ENCODE results near the gene HOXA13. TPM values are rescaled to one million over a fixed set of nuclear protein-coding genes. Genes with fewer than 3 reads are reported as not detected.

Gene HOXA13
- polyA plus RNA-seq = not detected

GRCh38 chr7:27199849-27200760 is at the start of gene HOXA13:
HOXA13 (minus strand) TSS chr7:27200091; CDS start chr7:27200077, 14 bp downstream.
- H3K9me3 Mint-ChIP-seq = peaks cover 0 to 5% (median 0%) of the 10 kb centered on the region in 3 donors
- peaks cover 12 to 36% (median 18%) of the 10 kb centered on the region in 3 donors for H3K4me1 Mint-ChIP-seq
- H3K4me3 Mint-ChIP-seq = peak within 1 kb of the TSS; percentile 84 to 89 (median 86)
- H3K27me3 Mint-ChIP-seq = peaks cover 79% of the 10 kb centered on the region
- peak within 1 kb of the TSS; percentile 86 to 95 (median 91) for H3K27ac Mint-ChIP-seq
- no peaks in the 10 kb centered on the region for H3K36me3 Mint-ChIP-seq

GRCh38 chr7:27248911-27249723 is 49.2 kb upstream of the HOXA13 start:
- Mint-ChIP-seq H3K9me3 (peaks cover 0 to 6% (median 2%) of the 10 kb centered on the region in 3 donors), H3K36me3 (peaks cover 2% of the 10 kb centered on the region), H3K4me3 (peak overlapping the region; percentile 18 to 77 (median 69)), H3K27ac (peak overlapping the region in 2 of 3 donors; percentile 24 to 56), H3K4me1 (peaks cover 5 to 26% (median 15%) of the 10 kb centered on the region in 3 donors), H3K27me3 (peaks cover 78% of the 10 kb centered on the region)

- H3K4me1 Mint-ChIP-seq = peaks cover 8 to 26% (median 19%) of the 10 kb centered on the region in 3 donors
- H3K27ac Mint-ChIP-seq = peak overlapping the region in 2 of 3 donors; percentile 53 to 56
- H3K36me3 Mint-ChIP-seq = peaks cover 2% of the 10 kb centered on the region
- H3K27me3 Mint-ChIP-seq = peaks cover 82% of the 10 kb centered on the region
- H3K4me3 Mint-ChIP-seq = peak overlapping the region in 3 of 4 donors; percentile 34 to 63 (median 62)
- H3K9me3 Mint-ChIP-seq = peaks cover 0 to 6% (median 2%) of the 10 kb centered on the region in 3 donors
Observed at GRCh38 chr7:27248427-27248806, 48.5 kb upstream of the HOXA13 start.

GRCh38 chr7:27247452-27248426 is 47.8 kb upstream of the HOXA13 start:
- Mint-ChIP-seq H3K36me3 (peaks cover 2% of the 10 kb centered on the region), H3K4me3 (peak overlapping the region in 2 of 4 donors; percentile 26 to 67), H3K4me1 (peaks cover 9 to 26% (median 20%) of the 10 kb centered on the region in 3 donors)

GRCh38 chr7:27247000-27247399 is 47.1 kb upstream of the HOXA13 start:
- Mint-ChIP-seq H3K27ac (peak overlapping the region in 1 of 3 donors; percentile 61), H3K4me3 (peak overlapping the region in 3 of 4 donors; percentile 26 to 67 (median 57)), H3K9me3 (peaks cover 0 to 9% (median 2%) of the 10 kb centered on the region in 3 donors), H3K27me3 (peaks cover 77% of the 10 kb centered on the region), H3K36me3 (peaks cover 2% of the 10 kb centered on the region), H3K4me1 (peaks cover 11 to 26% (median 21%) of the 10 kb centered on the region in 3 donors)

More at GRCh38 chr7:27247452-27248426, 47.8 kb upstream of the HOXA13 start:
- Mint-ChIP-seq H3K27me3 (peaks cover 77% of the 10 kb centered on the region), H3K9me3 (peaks cover 0 to 6% (median 2%) of the 10 kb centered on the region in 3 donors), H3K27ac (peak overlapping the region in 2 of 3 donors; percentile 53 to 61)

- Mint-ChIP-seq H3K27me3 (peaks cover 80% of the 10 kb centered on the region), H3K36me3 (peaks cover 2% of the 10 kb centered on the region), H3K4me1 (peaks cover 11 to 24% (median 19%) of the 10 kb centered on the region in 3 donors), H3K27ac (peak overlapping the region in 2 of 3 donors; percentile 39 to 78), H3K9me3 (peaks cover 0 to 9% (median under 1%) of the 10 kb centered on the region in 3 donors), H3K4me3 (peak overlapping the region in 2 of 4 donors; percentile 37 to 45)
Observed at GRCh38 chr7:27245798-27246691, 46.2 kb upstream of the HOXA13 start.

GRCh38 chr7:27245124-27245797 is 45.4 kb upstream of the HOXA13 start:
- peaks cover 0 to 9% (median 0%) of the 10 kb centered on the region in 3 donors for H3K9me3 Mint-ChIP-seq

GRCh38 chr7:27244488-27245123 is 44.7 kb upstream of the HOXA13 start:
- Mint-ChIP-seq H3K27ac (peak overlapping the region in 2 of 3 donors; percentile 71 to 81), H3K4me3 (peak overlapping the region in 3 of 4 donors; percentile 25 to 85 (median 43)), H3K36me3 (peaks cover 2% of the 10 kb centered on the region), H3K27me3 (peaks cover 80% of the 10 kb centered on the region), H3K4me1 (peaks cover 9 to 24% (median 14%) of the 10 kb centered on the region in 3 donors), H3K9me3 (peaks cover 0 to 9% (median 0%) of the 10 kb centered on the region in 3 donors)

More at GRCh38 chr7:27245124-27245797, 45.4 kb upstream of the HOXA13 start:
- Mint-ChIP-seq H3K27me3 (peaks cover 80% of the 10 kb centered on the region), H3K4me1 (peaks cover 9 to 23% (median 14%) of the 10 kb centered on the region in 3 donors), H3K36me3 (peaks cover 2% of the 10 kb centered on the region), H3K27ac (peak overlapping the region; percentile 39 to 81 (median 71)), H3K4me3 (peak overlapping the region in 2 of 4 donors; percentile 17 to 45)

GRCh38 chr7:27243340-27244163 is 43.7 kb upstream of the HOXA13 start:
- peak overlapping the region; percentile 39 to 72 (median 57) for H3K4me3 Mint-ChIP-seq
- peak overlapping the region; percentile 67 to 86 (median 73) for H3K27ac Mint-ChIP-seq
- H3K4me1 Mint-ChIP-seq = peaks cover 8 to 14% (median 12%) of the 10 kb centered on the region in 3 donors
- peaks cover 77% of the 10 kb centered on the region for H3K27me3 Mint-ChIP-seq
- peaks cover 0 to 9% (median 0%) of the 10 kb centered on the region in 3 donors for H3K9me3 Mint-ChIP-seq
- peaks cover 2% of the 10 kb centered on the region for H3K36me3 Mint-ChIP-seq

GRCh38 chr7:27242555-27243339 is 42.9 kb upstream of the HOXA13 start, which contains the start of gene EVX1:
EVX1 (plus strand) TSS chr7:27242802; CDS start chr7:27243031, 229 bp downstream.
- Mint-ChIP-seq H3K27me3 (peaks cover 77% of the 10 kb centered on the region), H3K4me1 (peaks cover 8 to 18% (median 12%) of the 10 kb centered on the region in 3 donors), H3K4me3 (peak within 1 kb of the TSS; percentile 39 to 74 (median 57)), H3K9me3 (peaks cover 0 to 9% (median 0%) of the 10 kb centered on the region in 3 donors), H3K27ac (peak within 1 kb of the TSS; percentile 81 to 88 (median 85)), H3K36me3 (peaks cover 2% of the 10 kb centered on the region)
